GM12873 (cell line): Measurements from ENCODE around the gene VEPH1.

ENCODE experiments used
- TF ChIP-seq, protein P1 (sequence below): IDR thresholded peaks from 2 replicates; pipeline ENCODE4 v1.5.1; 2012; ENCODE audit warnings: low read depth, mild to moderate bottlenecking, moderate library complexity, low read length, control low read depth; ENCODE audit not compliant: insufficient read depth; ENCODE audit errors: missing control alignments

Gene VEPH1

DNA sequence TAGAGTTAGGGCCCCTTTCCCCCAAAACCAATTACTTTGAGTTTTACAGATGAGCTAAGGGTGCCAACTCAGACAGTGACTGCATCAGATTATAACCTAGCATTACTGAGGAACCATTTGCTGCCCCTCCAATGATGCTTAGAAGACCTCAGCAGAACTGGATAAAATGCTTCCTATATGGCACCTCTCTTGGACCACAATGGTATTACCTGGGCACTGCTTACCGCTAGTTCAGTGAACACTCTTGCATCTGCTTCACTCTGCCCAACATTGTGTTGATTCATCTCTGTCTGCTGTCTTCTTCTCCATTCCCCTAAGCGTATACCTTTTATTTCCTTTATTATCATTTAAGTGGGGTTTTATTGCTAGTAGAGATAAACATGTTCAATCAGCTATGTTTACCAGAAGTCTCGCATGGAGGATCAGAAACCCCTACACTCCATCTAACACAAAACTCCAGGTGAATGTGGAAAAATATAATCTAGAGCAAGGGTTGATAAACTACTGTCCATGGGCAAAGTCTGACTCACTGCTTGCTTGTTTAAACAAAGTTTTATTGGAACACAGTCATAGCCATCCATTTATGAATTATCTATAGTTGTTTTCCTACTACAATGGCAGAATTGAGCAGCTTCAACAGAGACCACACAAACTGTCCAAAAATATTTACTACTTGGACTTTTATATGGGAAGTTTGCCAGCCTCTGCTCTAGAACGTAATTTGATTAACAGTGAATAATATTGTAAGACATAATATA lies 166.8 kb downstream of the VEPH1 start:
- TF ChIP-seq, protein P1, sequence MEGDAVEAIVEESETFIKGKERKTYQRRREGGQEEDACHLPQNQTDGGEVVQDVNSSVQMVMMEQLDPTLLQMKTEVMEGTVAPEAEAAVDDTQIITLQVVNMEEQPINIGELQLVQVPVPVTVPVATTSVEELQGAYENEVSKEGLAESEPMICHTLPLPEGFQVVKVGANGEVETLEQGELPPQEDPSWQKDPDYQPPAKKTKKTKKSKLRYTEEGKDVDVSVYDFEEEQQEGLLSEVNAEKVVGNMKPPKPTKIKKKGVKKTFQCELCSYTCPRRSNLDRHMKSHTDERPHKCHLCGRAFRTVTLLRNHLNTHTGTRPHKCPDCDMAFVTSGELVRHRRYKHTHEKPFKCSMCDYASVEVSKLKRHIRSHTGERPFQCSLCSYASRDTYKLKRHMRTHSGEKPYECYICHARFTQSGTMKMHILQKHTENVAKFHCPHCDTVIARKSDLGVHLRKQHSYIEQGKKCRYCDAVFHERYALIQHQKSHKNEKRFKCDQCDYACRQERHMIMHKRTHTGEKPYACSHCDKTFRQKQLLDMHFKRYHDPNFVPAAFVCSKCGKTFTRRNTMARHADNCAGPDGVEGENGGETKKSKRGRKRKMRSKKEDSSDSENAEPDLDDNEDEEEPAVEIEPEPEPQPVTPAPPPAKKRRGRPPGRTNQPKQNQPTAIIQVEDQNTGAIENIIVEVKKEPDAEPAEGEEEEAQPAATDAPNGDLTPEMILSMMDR, result no peak

DNA sequence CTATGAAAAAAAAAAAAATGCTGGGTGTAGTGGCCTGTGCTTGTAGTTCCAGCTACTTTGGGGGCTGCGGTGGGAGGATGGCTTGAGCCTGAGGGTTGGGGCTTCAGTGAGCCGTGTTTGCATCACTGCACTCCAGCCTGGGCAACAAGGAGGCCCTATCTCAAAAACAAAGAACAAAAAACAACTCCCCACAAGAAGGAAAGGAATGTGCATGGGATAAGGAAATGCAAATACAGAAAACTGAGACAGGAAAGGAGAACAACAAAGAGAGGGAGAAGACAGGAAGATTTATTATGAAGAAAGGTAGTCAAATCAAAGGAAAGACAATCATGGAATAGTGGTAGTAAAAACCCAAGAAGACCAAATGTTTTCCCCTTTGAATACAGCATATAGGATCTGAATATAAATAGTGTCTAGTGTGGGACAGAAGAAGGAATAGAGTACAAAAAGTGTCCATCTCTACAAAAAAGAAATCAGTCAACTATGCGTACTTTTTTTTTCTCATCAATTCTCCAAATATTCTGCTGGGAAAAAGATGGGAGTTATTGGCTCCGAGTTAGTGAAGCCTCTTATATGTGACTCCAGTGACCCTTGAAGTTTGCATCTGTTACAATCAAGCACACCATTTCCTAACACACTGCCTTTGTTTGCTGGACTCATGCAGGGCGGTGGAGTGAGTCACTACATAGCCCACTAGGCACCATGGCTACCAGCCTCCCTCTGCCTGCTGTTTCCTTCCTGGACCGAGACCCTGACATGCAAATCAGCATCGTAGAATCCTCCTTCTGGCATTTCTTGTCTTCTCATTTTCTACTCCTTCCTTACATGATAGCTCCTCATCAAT lies 167.8 kb downstream of the VEPH1 start:
- TF ChIP-seq, protein P1, result no peak

DNA sequence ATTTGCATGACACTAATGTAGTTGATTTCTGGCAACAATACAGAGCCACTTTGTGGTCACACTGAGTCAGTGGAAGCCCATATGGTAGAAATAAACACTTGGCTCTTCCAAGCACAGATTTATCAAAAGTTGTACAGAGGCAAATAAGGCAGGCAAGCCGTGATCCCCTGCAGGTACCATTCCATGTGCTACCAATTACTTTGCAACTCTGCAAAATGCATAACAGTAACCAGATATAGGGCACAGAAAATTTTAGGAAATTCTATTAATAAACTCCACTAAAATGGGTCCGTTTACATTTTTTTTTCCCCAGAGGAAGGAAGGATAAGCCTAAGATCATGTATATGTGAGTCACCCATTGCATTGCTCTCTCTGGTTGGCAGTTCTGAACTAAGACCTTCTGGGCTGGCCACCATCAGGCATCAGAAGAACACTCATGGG lies 169.6 kb downstream of the VEPH1 start:
- TF ChIP-seq, protein P1, result no peak

DNA sequence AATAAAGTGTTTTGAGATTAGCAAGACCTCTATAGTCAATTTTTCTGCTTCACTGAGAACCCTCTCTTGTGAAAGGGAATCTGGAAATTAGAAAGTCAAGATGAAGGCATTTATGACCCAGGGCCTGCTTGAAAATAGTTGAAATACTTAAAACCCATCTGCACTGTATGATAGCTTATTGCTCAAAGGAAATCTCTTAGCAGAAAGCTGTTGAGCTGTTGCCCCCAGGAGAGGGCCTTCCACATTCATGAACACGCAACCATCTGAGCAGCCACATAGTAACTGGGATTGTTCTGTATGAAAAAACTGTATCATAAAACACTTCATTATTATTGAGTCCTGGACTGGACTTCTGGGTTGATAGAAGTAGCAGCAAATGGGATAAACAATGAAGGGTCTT lies 173.0 kb downstream of the VEPH1 start:
- TF ChIP-seq, protein P1, result no peak

DNA sequence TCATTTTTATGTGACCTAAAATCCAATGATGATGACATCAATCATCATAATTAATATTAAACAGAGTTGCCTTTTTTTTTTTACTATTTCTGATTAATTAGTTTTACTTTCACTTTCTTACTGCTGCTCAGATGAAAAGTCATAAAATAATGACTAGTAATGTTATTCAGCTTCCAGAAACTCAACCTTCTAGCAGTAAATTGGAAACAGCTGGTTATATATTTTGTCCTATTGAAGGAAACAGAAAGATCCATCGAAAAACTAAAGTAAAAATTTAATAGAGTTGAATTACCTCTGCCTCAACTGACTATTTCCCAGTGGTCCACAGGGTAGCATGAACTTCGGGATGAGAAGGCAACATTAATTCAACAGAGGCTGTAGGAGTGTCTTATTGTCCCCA lies 173.7 kb downstream of the VEPH1 start:
- TF ChIP-seq, protein P1, result no peak

DNA sequence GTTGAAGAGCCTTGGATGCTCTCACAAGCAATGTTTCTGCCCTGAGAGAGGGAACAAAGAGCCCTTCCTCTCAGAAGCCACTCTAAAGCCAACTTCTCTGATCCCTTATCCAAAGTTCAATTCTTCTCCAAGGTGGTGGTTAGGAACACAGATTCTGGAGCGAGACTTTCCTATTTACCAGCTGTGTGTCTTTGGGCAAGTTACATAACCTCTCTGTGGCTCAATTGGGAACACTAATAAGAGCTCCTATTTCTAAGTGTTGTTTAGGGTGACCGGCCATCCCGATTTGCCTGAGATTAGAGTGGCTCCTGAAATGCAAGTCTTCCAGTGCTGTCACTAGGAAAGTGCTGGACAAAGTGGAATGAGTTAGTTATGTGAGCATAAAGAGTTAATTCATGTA lies 175.4 kb downstream of the VEPH1 start:
- TF ChIP-seq, protein P1, result no peak

DNA sequence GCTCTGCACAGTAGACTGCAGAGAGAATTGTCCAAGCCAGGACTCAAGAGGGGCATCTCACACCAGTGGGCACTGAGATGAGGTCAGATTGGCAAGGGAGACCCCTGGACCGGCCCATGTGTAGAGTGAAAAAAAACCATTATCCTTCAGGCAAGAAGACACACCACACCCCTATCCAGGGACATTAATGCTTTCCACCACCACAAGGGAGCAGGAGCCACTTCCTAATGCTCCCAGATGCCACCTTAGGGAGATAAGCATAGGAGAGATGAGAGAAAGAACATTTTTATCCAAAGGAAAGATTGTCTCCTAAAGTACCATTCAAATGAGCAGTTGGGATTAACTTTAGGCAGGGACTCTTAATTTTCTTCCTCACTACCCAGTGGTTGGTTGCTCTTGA lies 176.2 kb downstream of the VEPH1 start:
- TF ChIP-seq, protein P1, result no peak
